Measurements from ENCODE around the gene SOS1.
A peak's percentile ranks its signal among the peaks of the same experiment; 100 is the strongest.
"Not testable (repeated sequence)": the region's sequence is repeated elsewhere in the genome, so short reads cannot be mapped to it uniquely, and the experiment has no call there.

SOS1 gene

GRCh38 chr2:39138837-39139211 is 18.0 kb upstream of the SOS1 start:
- DNase-seq (ENCODE audit: low read depth): no peak

DNA sequence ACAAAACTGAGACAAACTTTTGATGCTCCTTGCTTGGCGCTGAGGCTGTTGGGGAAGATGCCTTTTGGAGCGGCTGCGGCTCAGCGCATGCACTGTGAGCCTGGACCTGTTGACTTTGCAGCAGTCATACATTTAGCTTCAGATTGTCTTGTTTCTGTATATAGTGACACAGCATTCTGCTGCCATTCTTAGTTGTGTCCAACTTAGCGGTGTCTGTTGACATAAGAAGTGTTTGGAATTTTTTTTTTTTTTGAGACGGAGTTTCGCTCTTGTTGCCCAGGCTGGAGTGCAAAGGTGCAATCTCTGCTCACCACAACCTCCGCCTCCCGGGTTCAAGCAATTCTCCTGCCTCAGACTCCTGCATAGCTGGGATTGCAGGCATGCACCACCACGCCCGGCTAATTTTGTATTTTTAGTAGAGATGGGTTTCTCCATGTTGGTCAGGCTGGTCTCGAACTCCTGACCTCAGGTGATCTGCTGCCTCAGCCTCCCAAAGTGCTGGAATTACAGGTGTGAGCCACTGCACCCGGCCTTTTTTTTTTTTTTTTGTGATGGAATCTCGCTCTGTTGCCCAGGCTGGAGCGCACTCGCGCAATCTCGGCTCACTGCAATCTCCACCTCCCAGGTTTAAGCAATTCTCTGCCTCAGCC is 17.5 kb upstream of the SOS1 start:
- not testable (repeated sequence) for DNase-seq (ENCODE audit: low read depth)

- no peak for DNase-seq (ENCODE audit: low read depth)
Measured at GRCh38 chr2:39136799-39137198, 15.9 kb upstream of the SOS1 start.

DNA sequence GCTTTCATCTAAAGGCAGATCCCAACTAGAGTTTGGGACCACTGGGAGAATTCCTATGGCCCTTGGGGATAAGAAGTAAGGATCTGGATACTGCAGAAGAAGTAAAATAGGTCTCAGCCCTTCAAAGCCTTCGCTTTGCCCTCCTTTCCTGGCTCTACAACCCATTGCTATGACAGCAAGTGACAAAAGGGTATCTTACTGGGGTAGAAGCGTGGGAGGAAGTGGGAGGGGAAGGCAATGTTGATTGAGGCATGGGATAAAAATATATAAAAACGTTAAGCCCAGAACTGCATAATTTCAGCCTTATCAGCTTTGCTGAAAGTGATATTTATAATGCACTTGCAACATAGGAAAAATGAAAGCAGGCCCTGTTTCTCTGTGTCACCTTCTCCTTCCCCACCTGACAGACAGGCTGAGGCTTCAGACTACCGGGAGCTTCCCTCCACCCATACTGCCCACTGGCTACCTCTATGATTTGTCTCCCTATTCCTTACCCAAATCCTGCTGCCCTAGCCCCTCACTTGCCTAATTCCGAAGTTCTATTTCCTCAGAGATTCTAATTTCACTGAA is 14.9 kb upstream of the SOS1 start:
- no peak for DNase-seq (ENCODE audit: low read depth)

GRCh38 chr2:39133215-39133851 is 12.5 kb upstream of the SOS1 start:
- DNase-seq (ENCODE audit: low read depth): no peak

GRCh38 chr2:39128919-39129391 is 8.1 kb upstream of the SOS1 start:
- no peak for DNase-seq (ENCODE audit: low read depth)

- no peak for DNase-seq (ENCODE audit: low read depth)
Measured at GRCh38 chr2:39127973-39128372, 7.1 kb upstream of the SOS1 start.

DNA sequence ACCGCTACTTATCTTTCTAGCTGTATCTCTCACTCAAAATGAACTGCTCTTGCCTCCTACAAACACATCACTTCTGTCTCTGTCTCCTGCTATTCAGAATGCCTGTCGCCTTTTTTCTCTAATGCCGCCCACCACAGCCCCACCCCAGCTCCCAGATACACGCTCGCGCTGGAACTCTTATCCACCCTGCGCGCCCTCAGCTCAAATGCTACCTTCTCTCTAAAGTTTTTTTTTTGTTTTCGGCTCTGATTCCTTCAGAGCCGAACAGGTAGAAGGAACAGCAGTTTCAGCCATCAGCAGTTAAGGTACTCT is 3.9 kb upstream of the SOS1 start:
- no peak for DNase-seq (ENCODE audit: low read depth)

DNA sequence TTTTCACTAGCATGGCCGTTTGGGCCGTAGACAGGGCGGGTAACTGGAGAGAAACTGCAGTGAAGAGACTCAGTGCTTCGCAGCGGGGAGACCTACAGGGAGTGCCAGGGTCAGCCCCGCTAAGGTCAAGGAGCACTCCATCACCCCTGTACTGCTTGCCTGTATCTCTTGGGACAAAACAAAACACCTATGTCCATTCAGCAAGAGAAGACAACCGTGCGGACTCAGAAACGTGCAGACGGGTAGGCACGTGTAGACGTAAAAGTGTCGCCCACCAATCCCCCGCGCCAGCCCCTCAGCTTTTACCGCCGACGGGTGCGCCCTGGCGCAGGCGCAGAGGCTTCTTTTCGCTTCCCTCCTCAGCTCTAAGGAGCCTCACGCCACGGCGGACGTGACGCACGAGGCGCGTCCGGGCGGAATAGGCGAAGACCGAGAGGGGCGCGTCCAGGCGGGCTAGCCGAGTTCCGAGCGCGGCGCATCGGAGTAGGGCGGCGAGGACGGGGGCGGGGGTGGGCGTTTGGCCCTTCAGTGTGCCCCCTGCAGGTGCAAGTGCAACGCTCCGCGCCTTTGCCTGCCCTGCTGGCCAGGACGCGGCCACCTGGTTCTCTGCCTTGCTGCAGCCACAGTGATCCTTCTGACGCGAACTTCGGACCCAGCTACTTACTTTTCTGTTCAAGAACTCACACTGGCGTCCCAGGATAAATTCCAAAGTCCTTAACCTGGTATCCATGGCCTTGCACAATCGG is 3.3 kb upstream of the SOS1 start:
- DNase-seq (ENCODE audit: low read depth): peak; percentile 77

GRCh38 chr2:39123436-39123999 is 2.7 kb upstream of the SOS1 start:
- no peak for DNase-seq (ENCODE audit: low read depth)

- no peak for DNase-seq (ENCODE audit: low read depth)
Measured at GRCh38 chr2:39121523-39122063, 742 bp upstream of the SOS1 start.

GRCh38 chr2:39120521-39120770 is 405 bp downstream of the SOS1 start:
- no peak for DNase-seq (ENCODE audit: low read depth)

DNA sequence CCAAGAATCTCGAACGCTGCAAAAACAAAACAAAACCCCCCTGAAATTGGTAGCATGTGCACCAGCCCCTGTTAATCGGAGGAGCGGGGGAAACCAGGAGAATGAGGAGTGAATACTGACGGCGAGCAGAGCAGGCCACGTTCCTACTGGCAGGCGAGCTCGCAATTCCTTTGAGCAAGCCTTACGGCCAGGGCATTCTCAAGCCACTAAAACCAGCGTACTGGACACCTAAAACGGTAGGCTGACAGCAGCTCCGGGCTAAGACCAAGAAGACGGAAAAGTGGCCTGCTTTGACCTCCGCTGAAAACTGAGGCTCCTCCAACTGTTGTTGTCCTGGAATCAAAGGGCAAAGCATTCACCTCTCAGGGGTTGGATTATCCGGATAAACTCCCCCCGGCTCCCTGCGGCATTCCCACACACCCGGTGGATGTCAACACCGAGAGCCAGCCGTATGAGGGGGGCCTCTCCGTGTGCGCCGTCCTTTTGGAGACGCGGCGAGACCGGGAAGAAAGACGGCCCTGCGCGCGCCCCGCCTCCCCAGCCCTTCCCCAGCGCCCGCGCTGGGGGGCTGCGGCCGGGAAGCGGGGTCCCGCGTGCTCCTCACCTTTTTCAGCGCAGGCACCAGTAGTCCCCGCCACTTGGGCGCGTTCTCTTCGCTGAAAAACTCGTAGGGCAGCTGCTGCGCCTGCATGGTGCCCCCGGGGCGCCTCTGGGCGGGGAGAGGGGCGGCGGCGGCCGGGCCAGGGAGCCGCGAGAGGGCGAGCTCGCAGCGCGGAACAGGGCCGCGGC is 925 bp downstream of the SOS1 start:
- no peak for DNase-seq (ENCODE audit: low read depth)

DNA sequence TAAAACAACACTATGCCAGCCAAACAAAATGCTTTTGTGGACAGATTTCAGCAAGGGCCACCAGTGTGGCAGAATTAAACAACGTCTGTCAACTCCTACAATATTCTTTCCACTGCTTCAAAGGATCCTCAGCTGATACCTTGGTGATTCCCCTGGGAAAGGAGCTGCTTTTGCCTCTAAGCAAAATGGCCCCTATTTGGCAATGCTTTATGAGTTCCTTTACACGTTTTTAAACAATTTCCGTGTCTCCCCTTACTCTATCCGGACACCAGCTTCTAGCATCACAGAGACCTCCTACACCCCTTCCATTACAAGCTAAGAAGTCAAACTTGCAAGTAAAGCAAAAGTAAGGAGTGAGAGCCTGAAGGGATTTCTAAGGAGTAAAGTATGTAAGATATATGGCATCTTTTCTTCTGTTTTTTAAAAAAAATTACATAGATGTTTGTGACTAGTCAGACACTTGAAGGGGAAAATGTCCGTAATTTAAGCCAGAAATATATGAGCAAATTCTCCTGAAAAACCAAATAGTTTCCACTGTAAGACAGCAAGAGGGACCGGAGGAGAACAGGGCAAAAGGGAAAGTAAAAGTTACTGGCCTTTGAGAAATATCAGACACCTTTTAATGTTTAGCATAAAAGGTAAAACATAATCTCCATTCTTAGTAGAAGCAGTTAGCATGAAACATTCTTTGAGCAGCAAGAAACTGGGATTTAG is 1.9 kb downstream of the SOS1 start:
- DNase-seq (ENCODE audit: low read depth): no peak

GRCh38 chr2:39115556-39115955 is 5.3 kb downstream of the SOS1 start:
- no peak for DNase-seq (ENCODE audit: low read depth)

DNA sequence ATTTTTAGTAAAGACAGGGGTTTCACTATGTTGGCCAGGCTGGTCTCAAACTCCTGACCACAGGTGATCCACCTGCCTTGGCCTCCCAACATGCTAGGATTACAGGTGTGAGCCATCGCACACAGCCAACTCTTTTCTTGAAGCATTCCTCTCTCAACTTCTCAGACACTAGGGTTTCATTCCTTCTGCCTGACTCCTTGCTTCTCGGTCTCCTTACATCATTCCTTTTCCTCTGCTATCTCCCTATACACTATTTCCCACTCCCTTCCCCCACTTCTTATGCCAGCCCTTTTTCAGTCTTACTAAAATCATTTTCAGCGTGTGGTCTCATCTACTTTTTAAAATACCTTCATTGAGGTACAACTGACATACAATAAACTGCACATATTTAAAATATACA is 6.1 kb downstream of the SOS1 start:
- no peak for DNase-seq (ENCODE audit: low read depth)

DNA sequence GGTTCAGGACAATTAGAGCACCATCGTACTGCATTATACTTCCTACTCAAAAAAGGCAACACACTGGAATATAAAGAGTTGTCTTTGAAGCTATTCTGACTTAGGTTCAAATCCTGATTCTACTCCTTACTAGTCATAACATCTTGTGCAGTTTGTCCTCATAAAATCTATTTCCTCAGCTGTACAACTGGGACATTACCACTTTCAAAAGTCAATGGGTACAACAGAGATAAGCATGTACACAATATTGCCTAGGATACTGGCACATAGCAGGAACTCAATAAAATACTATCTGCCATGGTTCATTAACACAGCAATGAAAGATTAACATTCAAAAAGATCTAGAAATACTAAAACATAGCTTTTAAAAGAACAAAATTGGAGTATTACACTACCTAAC is 11.3 kb downstream of the SOS1 start:
- no peak for DNase-seq (ENCODE audit: low read depth)

GRCh38 chr2:39108377-39108776 is 12.5 kb downstream of the SOS1 start:
- DNase-seq (ENCODE audit: low read depth): no peak

GRCh38 chr2:39107724-39108273 is 13.1 kb downstream of the SOS1 start:
- DNase-seq (ENCODE audit: low read depth): no peak

GRCh38 chr2:39107156-39107555 is 13.7 kb downstream of the SOS1 start:
- no peak for DNase-seq (ENCODE audit: low read depth)

Measured in HS-5 (cell line).